GM06990 (cell line): Measurements from ENCODE around the gene ABCC11.

Source experiments
- DNase-seq: peaks from one replicate; pipeline ENCODE4 v3.0.0-alpha.2; 2011; ENCODE audit not compliant: insufficient read length; ENCODE audit errors: extremely low read depth
- H3K27me3 ChIP-seq: replicated peaks from 2 replicates; pipeline ENCODE4 v1.6.0; 2011; ENCODE audit warnings: low read length; ENCODE audit not compliant: control insufficient read depth, insufficient read depth
- H3K36me3 ChIP-seq: 2 replicates; pipeline ENCODE4 v1.5.1; 2011; ENCODE audit warnings: low read length; ENCODE audit not compliant: control insufficient read depth, insufficient read depth
- H3K4me3 ChIP-seq: replicated peaks from 2 replicates; pipeline ENCODE4 v1.5.1; 2011; ENCODE audit warnings: low read depth, mild to moderate bottlenecking, control low read depth, low read length
- TF ChIP-seq, protein P1 (sequence below): IDR thresholded peaks from 2 replicates; pipeline ENCODE4 v1.5.1; 2011; ENCODE audit warnings: low read length, control low read depth, mild to moderate bottlenecking, inconsistent platforms; ENCODE audit not compliant: insufficient read depth, poor library complexity, severe bottlenecking

ABCC11 gene

DNA sequence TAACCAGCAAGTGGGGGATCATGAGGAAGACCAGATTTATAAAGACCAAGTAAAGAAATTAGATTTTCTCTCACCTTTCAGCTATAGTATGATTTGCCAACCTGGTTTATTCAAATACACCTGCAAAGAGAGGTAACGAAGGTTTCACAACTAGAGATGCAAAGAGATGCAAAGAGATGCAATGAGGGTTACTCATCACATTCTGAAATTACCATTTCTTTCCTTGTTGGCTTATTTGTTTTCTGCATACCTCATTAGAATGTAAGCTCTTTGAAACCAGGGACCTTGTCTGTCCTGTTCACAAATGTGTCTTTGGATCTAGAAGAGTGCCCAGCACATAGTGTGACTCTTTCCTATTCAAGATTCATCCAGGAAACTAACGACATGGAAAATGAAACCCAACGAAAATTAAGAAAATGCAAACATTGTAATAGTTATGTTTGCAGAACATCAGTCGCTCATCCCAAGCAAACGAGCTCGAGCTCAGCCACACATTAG lies 12.2 kb downstream of the ABCC11 start:
- TF ChIP-seq, protein P1, sequence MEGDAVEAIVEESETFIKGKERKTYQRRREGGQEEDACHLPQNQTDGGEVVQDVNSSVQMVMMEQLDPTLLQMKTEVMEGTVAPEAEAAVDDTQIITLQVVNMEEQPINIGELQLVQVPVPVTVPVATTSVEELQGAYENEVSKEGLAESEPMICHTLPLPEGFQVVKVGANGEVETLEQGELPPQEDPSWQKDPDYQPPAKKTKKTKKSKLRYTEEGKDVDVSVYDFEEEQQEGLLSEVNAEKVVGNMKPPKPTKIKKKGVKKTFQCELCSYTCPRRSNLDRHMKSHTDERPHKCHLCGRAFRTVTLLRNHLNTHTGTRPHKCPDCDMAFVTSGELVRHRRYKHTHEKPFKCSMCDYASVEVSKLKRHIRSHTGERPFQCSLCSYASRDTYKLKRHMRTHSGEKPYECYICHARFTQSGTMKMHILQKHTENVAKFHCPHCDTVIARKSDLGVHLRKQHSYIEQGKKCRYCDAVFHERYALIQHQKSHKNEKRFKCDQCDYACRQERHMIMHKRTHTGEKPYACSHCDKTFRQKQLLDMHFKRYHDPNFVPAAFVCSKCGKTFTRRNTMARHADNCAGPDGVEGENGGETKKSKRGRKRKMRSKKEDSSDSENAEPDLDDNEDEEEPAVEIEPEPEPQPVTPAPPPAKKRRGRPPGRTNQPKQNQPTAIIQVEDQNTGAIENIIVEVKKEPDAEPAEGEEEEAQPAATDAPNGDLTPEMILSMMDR, result no peak
- no peak overlapping the region for H3K4me3 ChIP-seq
- DNase-seq, result no peak
- H3K36me3 ChIP-seq, result no peaks in the 10 kb centered on the region
- no peaks in the 10 kb centered on the region for H3K27me3 ChIP-seq

DNA sequence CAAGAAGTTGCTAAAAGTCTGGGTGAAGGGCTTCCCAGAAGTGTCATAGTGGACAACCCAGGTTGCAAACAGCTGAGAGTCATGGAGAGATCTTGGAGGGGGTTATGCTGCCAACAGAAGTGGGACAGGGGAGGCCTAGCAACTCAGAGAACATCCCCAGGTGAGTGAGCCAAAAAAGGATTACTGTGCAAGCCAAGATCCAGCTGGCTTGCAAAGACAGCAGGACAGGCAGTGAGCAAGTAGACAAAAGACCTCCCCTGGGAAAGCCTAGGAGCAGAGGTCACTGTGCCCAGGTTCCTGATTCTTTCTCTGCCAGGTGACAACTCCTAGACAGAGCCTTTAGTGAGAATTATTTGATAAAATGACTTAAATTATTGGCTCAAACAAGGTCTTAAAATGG lies 12.7 kb downstream of the ABCC11 start:
- TF ChIP-seq, protein P1, result no peak
- Histone ChIP-seq H3K36me3 (no peaks in the 10 kb centered on the region), H3K27me3 (no peaks in the 10 kb centered on the region), H3K4me3 (no peak overlapping the region)
- DNase-seq, result no peak

DNA sequence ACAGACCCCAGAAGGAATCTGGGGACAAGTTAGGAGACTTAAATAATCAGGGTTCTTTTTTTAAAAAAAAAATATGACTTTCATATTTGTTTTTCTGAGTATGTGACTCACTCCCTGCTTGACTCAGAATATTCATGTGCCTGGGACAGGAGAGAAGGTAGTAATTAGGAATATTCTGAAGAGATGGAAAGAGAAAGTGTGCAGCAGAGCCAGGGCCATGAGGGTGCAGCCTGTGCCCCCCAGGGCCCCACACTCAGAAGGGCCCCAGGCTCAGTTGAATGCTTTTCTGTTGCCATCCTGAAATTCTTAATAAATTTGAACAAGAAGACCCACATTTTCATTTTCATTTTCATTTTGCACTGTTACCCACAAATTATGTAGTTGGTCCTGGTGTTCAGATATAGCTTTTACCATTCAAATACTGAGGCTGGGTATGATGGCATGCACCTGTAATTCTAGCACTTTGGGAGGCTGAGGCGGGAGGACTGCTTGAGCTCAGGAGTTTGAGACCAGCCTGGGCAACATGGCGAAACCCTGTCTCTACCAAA lies 14.8 kb downstream of the ABCC11 start:
- no peak for DNase-seq
- H3K4me3 ChIP-seq, result no peak overlapping the region
- H3K36me3 ChIP-seq, result no peaks in the 10 kb centered on the region
- H3K27me3 ChIP-seq, result no peaks in the 10 kb centered on the region
- TF ChIP-seq, protein P1, result no peak

DNA sequence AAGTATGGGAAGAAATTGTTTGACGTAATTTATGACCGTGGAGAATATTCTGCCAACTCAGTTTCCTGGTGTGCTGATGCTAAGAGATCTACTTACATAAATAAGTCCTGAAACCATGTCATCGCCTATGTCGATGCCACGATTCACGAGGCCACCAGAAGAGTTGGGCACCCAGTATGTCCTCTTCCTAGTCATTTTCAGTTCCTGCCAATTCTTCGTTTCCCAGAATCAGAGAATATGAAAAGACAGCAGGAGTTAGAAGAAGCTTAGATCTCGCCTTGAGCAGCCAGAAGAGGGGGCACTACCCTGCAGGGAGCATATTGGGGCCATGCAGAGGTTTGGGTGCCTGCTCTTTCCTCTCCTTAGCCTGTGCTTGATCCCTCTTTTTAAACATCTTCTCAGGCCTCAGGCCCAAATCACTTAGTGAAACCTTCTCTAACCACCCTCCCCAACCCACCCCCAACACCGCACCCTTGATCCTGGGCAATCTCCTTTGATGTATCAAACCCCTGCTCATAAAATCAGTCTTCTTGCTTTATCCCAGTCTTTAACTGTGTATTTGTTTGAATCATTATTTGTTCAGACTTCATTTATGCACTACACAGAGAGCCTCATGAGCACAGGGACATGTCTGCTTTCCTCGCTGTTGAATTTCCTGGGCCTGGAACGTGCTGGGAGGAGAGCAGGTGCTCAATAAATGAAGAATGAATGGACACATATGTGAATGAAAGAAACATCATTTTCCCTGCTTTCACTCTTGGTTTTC lies 15.4 kb downstream of the ABCC11 start:
- Histone ChIP-seq H3K4me3 (no peak overlapping the region), H3K27me3 (no peaks in the 10 kb centered on the region), H3K36me3 (no peaks in the 10 kb centered on the region)
- no peak for DNase-seq
- TF ChIP-seq, protein P1, result peak; percentile 70

DNA sequence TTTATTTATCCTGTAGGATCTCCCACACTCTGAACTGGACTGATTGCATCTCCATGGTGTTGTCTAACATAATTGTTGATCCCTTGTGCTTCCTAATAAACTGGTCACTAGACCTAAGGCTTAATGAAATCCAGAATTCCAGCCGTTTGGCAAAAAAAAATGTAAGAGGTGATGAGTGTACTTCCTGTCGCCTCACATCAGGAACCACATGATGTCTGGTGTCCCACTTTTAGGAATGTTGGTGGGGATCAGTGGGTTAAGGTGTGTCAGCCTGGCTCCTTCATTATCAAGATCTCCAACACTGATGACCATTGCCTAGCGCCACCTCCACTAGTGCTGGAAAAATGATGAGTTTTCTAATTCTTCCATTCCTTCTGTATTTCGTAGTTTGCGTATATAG lies 21.9 kb downstream of the ABCC11 start:
- no peak for DNase-seq
- TF ChIP-seq, protein P1, result no peak
- no peaks in the 10 kb centered on the region for H3K36me3 ChIP-seq
- no peak overlapping the region for H3K4me3 ChIP-seq
- no peaks in the 10 kb centered on the region; the same call in 1 of the 2 replicates for H3K27me3 ChIP-seq

DNA sequence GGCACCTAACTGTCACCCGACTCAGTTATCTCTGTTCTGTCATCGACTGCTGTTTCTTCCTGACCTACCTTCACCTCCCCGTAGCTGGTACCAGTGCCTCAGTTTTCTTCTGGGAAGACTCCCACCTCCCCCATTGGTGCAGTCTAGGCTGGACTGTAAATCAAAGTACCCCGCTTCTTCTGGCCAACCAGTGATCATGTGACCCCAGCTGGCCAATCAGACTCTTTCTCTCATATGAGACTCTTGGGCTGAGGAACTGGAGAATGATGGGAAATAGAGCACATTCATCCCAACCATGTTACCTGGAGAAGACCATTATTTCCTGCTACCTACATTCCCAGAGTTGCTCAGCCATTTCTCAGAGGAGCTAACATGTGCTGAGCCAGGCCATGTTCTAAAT lies 23.8 kb downstream of the ABCC11 start:
- Histone ChIP-seq H3K36me3 (no peaks in the 10 kb centered on the region), H3K27me3 (no peaks in the 10 kb centered on the region; the same call in 1 of the 2 replicates), H3K4me3 (no peak overlapping the region)
- DNase-seq, result no peak
- TF ChIP-seq, protein P1, result no peak
